Neuronal stem cell (in vitro differentiated cells): ENCODE data around the gene SNCB.

ENCODE experiments used
- DNase-seq: peaks from one replicate; pipeline ENCODE4 v3.0.0-alpha.2; 2013; ENCODE audit warnings: low spot score
- H2AFZ ChIP-seq: one replicate; pipeline ENCODE4 v1.6.1; 2013; ENCODE audit warnings: mild to moderate bottlenecking, low read length, inconsistent platforms
- H2AK5ac ChIP-seq: 2 replicates; pipeline ENCODE4 v1.6.1; 2013; ENCODE audit warnings: low read depth, mild to moderate bottlenecking, inconsistent platforms, low read length, moderate library complexity, mixed read lengths
- H2BK120ac ChIP-seq: 2 replicates; pipeline ENCODE4 v1.6.1; 2013; ENCODE audit warnings: low read depth, mild to moderate bottlenecking, inconsistent platforms, low read length, moderate library complexity, mixed read lengths
- H2BK12ac ChIP-seq: one replicate; pipeline ENCODE4 v1.6.1; 2013; ENCODE audit warnings: low read length, inconsistent platforms
- H2BK15ac ChIP-seq: 2 replicates; pipeline ENCODE4 v1.6.1; 2013; ENCODE audit warnings: mild to moderate bottlenecking, low read length, inconsistent platforms, mixed read lengths
- H2BK5ac ChIP-seq: one replicate; pipeline ENCODE4 v1.6.1; 2013; ENCODE audit warnings: inconsistent platforms, mild to moderate bottlenecking, low read length, moderate library complexity
- H3K14ac ChIP-seq: one replicate; pipeline ENCODE4 v1.6.1; 2013; ENCODE audit warnings: low read length, inconsistent platforms
- H3K18ac ChIP-seq: 2 replicates; pipeline ENCODE4 v1.6.1; 2013; ENCODE audit warnings: low read length, inconsistent platforms
- H3K23ac ChIP-seq: 2 replicates; pipeline ENCODE4 v1.6.1; 2013; ENCODE audit warnings: low read depth, mild to moderate bottlenecking, mixed read lengths, low read length, inconsistent platforms; ENCODE audit not compliant: poor library complexity
- H3K27ac ChIP-seq: replicated peaks from 3 replicates; pipeline ENCODE4 v1.5.1; 2013; ENCODE audit warnings: low read length, inconsistent platforms
- H3K27me3 ChIP-seq, 3 experiments: 2 replicates each; pipeline ENCODE4 v1.6.1; 2013; ENCODE audit warnings: low read length in 3 of 3, mild to moderate bottlenecking in 2 of 3, inconsistent platforms in 1 of 3, low read depth in 1 of 3, mixed read lengths in 1 of 3, moderate library complexity in 1 of 3; ENCODE audit not compliant: control insufficient read depth in 3 of 3, insufficient read depth in 3 of 3
- H3K36me3 ChIP-seq, 2 donors: replicated peaks in 1 of 2; 2 replicates each; pipeline ENCODE4 v1.6.1; 2013; ENCODE audit warnings: low read length in 2 of 2; ENCODE audit not compliant: control insufficient read depth in 2 of 2, insufficient read depth in 2 of 2
- H3K4ac ChIP-seq: 2 replicates; pipeline ENCODE4 v1.6.1; 2013; ENCODE audit warnings: inconsistent platforms, mild to moderate bottlenecking, low read length, moderate library complexity
- H3K4me1 ChIP-seq, 2 donors: 1 replicate in 1 of 2; 2 replicates in 1 of 2; pipeline ENCODE4 v1.6.1; 2013; ENCODE audit warnings: low read length in 2 of 2, low read depth in 1 of 2; ENCODE audit not compliant: control insufficient read depth in 2 of 2, insufficient read depth in 1 of 2
- H3K4me2 ChIP-seq: one replicate; pipeline ENCODE4 v1.6.1; 2013; ENCODE audit warnings: mild to moderate bottlenecking, low read length, inconsistent platforms; ENCODE audit not compliant: insufficient read depth, poor library complexity, severe bottlenecking
- H3K4me3 ChIP-seq, 2 donors: 2 replicates each; pipeline ENCODE4 v1.5.1; 2013; ENCODE audit warnings: low read length in 2 of 2, mild to moderate bottlenecking in 2 of 2, inconsistent platforms in 1 of 2, moderate library complexity in 1 of 2
- H3K79me1 ChIP-seq: one replicate; pipeline ENCODE4 v1.6.1; 2013; ENCODE audit warnings: low read depth, mild to moderate bottlenecking, inconsistent platforms, low read length, moderate library complexity
- H3K9ac ChIP-seq: one replicate; pipeline ENCODE4 v1.6.1; 2013; ENCODE audit warnings: mild to moderate bottlenecking, low read depth, low read length, inconsistent platforms; ENCODE audit not compliant: poor library complexity
- H3K9me3 ChIP-seq, 2 donors: replicated peaks in 1 of 2; 2 replicates each; pipeline versions ENCODE3 to v1.6.1; 2013; ENCODE audit warnings: low read length in 2 of 2, mild to moderate bottlenecking in 2 of 2, inconsistent platforms in 1 of 2, low read depth in 1 of 2, mixed read lengths in 1 of 2, moderate library complexity in 1 of 2; ENCODE audit not compliant: control insufficient read depth in 2 of 2, insufficient read depth in 1 of 2
- H4K8ac ChIP-seq: one replicate; pipeline ENCODE4 v1.6.1; 2013; ENCODE audit warnings: low read depth, mild to moderate bottlenecking, inconsistent platforms, low read length, moderate library complexity
- H4K91ac ChIP-seq: one replicate; pipeline ENCODE4 v1.6.1; 2013; ENCODE audit warnings: low read length, low read depth, mild to moderate bottlenecking, inconsistent platforms; ENCODE audit not compliant: poor library complexity
- WGBS, 2 donors: extraction: QIAGEN DNeasy Blood & Tissue Kit; methylation state at CpG; one replicate each; pipeline ENCODE4 v1.1.7; 2013; ENCODE audit warnings: missing lambda C conversion rate in 2 of 2, mixed read lengths in 1 of 2; ENCODE audit not compliant: insufficient read length in 2 of 2, insufficient replicate concordance in 1 of 2; ENCODE audit errors: extremely low coverage in 2 of 2; 5-methylcytosine and 5-hydroxymethylcytosine counted together

SNCB gene

GRCh38 chr5:176589039-176589769, 41.1 kb downstream of the SNCB start:
- Histone ChIP-seq H3K4me2 (no peak overlapping the region), H3K23ac (no peak overlapping the region), H3K4me3 (no peak overlapping the region), H3K36me3 (peaks cover 3 to 22% of the 10 kb centered on the region in 2 donors), H2BK5ac (no peak overlapping the region), H3K14ac (no peak overlapping the region), H2AFZ (no peak overlapping the region), H3K9me3 (peaks cover 15 to 18% of the 10 kb centered on the region in 2 donors), H3K27ac (no peak overlapping the region), H3K18ac (peak overlapping the region; percentile 27), H3K4me1 (no peaks in the 10 kb centered on the region), H2BK12ac (no peak overlapping the region), H3K79me1 (peaks cover 3% of the 10 kb centered on the region), H3K9ac (no peak overlapping the region), H4K91ac (no peak overlapping the region), H2AK5ac (no peak overlapping the region), H4K8ac (no peak overlapping the region), H2BK15ac (no peak overlapping the region), H2BK120ac (no peak overlapping the region), H3K27me3 (peaks cover 0 to 2% (median 0%) of the 10 kb centered on the region in 3 experiments), H3K4ac (no peak overlapping the region)
- WGBS, 2 donors: no CpG with 5 or more reads among the region's 31 CpGs
- no peak for DNase-seq

- Histone ChIP-seq H3K23ac (no peak overlapping the region), H2BK120ac (no peak overlapping the region), H3K18ac (no peak overlapping the region), H3K4me3 (peak overlapping the region in 1 of 2 donors; percentile 11), H2BK5ac (no peak overlapping the region), H3K9ac (no peak overlapping the region), H3K27ac (no peak overlapping the region), H2AFZ (no peak overlapping the region), H4K91ac (no peak overlapping the region), H3K9me3 (peaks cover 15 to 18% of the 10 kb centered on the region in 2 donors), H3K4me1 (no peaks in the 10 kb centered on the region), H2AK5ac (no peak overlapping the region), H3K4ac (no peak overlapping the region), H2BK12ac (no peak overlapping the region), H3K79me1 (peaks cover 3% of the 10 kb centered on the region), H4K8ac (no peak overlapping the region), H3K4me2 (no peak overlapping the region), H3K27me3 (peaks cover 0 to 2% (median 0%) of the 10 kb centered on the region in 3 experiments), H3K36me3 (peaks cover 3 to 22% of the 10 kb centered on the region in 2 donors), H2BK15ac (no peak overlapping the region), H3K14ac (no peak overlapping the region)
- no peak for DNase-seq
These were observed 42.0 kb downstream of the SNCB start for GRCh38 chr5:176588297-176588696.

- Histone ChIP-seq H3K9me3 (peaks cover 15% of the 10 kb centered on the region in 2 donors), H2BK120ac (no peak overlapping the region), H2AK5ac (no peak overlapping the region), H3K18ac (no peak overlapping the region), H4K91ac (no peak overlapping the region), H3K14ac (no peak overlapping the region), H2BK5ac (no peak overlapping the region), H3K36me3 (peaks cover 1 to 13% of the 10 kb centered on the region in 2 donors), H4K8ac (no peak overlapping the region), H3K4me2 (no peak overlapping the region), H3K79me1 (peaks cover 3% of the 10 kb centered on the region), H2AFZ (no peak overlapping the region), H3K4me3 (no peak overlapping the region), H3K27ac (no peak overlapping the region), H3K27me3 (no peaks in the 10 kb centered on the region), H3K4me1 (no peaks in the 10 kb centered on the region), H3K23ac (no peak overlapping the region), H3K9ac (no peak overlapping the region), H2BK15ac (no peak overlapping the region), H2BK12ac (no peak overlapping the region), H3K4ac (no peak overlapping the region)
- WGBS, 2 donors: no CpG with 5 or more reads among the region's 7 CpGs
- DNase-seq: no peak
These were observed 42.9 kb downstream of the SNCB start for GRCh38 chr5:176587398-176587797.

GRCh38 chr5:176583076-176583475, 47.3 kb downstream of the SNCB start:
- H2BK120ac ChIP-seq: no peak overlapping the region
- H3K23ac ChIP-seq: no peak overlapping the region
- H3K36me3 ChIP-seq: no peaks in the 10 kb centered on the region
- H3K4me3 ChIP-seq: no peak overlapping the region
- no peak overlapping the region for H2BK12ac ChIP-seq
- H3K79me1 ChIP-seq: peaks cover 3% of the 10 kb centered on the region
- no peak overlapping the region for H3K9ac ChIP-seq
- H3K14ac ChIP-seq: no peak overlapping the region
- H3K4ac ChIP-seq: no peak overlapping the region
- H3K18ac ChIP-seq: no peak overlapping the region
- no peak overlapping the region for H2BK5ac ChIP-seq
- H3K27ac ChIP-seq: no peak overlapping the region
- peaks cover 0 to 5% (median 2%) of the 10 kb centered on the region in 3 experiments for H3K27me3 ChIP-seq
- H2AK5ac ChIP-seq: no peak overlapping the region
- WGBS, 2 donors: no CpG with 5 or more reads among the region's 4 CpGs
- no peak overlapping the region for H2AFZ ChIP-seq
- H4K91ac ChIP-seq: no peak overlapping the region
- H3K9me3 ChIP-seq: peaks cover 4 to 11% of the 10 kb centered on the region in 2 donors
- no peak overlapping the region for H2BK15ac ChIP-seq
- H3K4me2 ChIP-seq: no peak overlapping the region
- no peak overlapping the region for H4K8ac ChIP-seq
- DNase-seq: no peak
- H3K4me1 ChIP-seq: peaks cover 0 to 2% of the 10 kb centered on the region in 2 donors
